Loucy (cell line): ENCODE measurements around the gene CYB561D2.

ENCODE experiments used
- H2AFZ ChIP-seq: fragments of 200-600 bp; sonication (generic); 2 replicates; pipeline ENCODE4 v1.6.0; 2016; ENCODE audit warnings: antibody characterized with exemption, mild to moderate bottlenecking, low read length, moderate library complexity
- H3F3A ChIP-seq: fragments of 200-600 bp; 2 replicates; pipeline ENCODE4 v1.6.0; 2016; ENCODE audit warnings: antibody characterized with exemption, low read depth, mild to moderate bottlenecking
- H3K27me3 ChIP-seq: fragments of 200-600 bp; sonication (generic); 2 replicates; pipeline ENCODE4 v1.6.1; 2014; ENCODE audit warnings: low read length, mild to moderate bottlenecking; ENCODE audit not compliant: insufficient read depth, poor library complexity, severe bottlenecking
- H3K36me3 ChIP-seq: fragments of 200-600 bp; sonication (generic); 2 replicates; pipeline ENCODE4 v1.6.1; 2016; ENCODE audit warnings: low read length; ENCODE audit not compliant: insufficient read depth
- H3K4me1 ChIP-seq: fragments of 200-600 bp; sonication (generic); 2 replicates; pipeline ENCODE4 v1.5.1; 2014; ENCODE audit warnings: low read length, mild to moderate bottlenecking; ENCODE audit not compliant: insufficient read depth, poor library complexity, severe bottlenecking
- H3K4me2 ChIP-seq: fragments of 200-600 bp; sonication (generic); 2 replicates; pipeline ENCODE4 v1.6.0; 2014; ENCODE audit warnings: antibody characterized with exemption, low read length, low read depth, mild to moderate bottlenecking; ENCODE audit not compliant: poor library complexity, severe bottlenecking
- H3K4me3 ChIP-seq: fragments of 200-600 bp; sonication (generic); 2 replicates; pipeline ENCODE4 v1.5.1; 2014; ENCODE audit warnings: low read length, mild to moderate bottlenecking, mixed read lengths; ENCODE audit not compliant: poor library complexity, severe bottlenecking
- H3K79me2 ChIP-seq: fragments of 200-600 bp; sonication (generic); 2 replicates; pipeline ENCODE4 v1.6.1; 2014; ENCODE audit warnings: low read length; ENCODE audit not compliant: insufficient read depth
- H3K9ac ChIP-seq: fragments of 200-600 bp; sonication (generic); 2 replicates; pipeline ENCODE4 v1.6.0; 2014; ENCODE audit warnings: mild to moderate bottlenecking, low read depth, low read length, moderate library complexity; ENCODE audit not compliant: poor library complexity, severe bottlenecking
- H3K9me2 ChIP-seq: fragments of 200-600 bp; sonication (generic); replicated peaks from 2 replicates; pipeline ENCODE4 v1.6.1; 2016; ENCODE audit warnings: low read depth, low read length, mixed read lengths
- H3K9me3 ChIP-seq: fragments of 200-600 bp; sonication (generic); 2 replicates; pipeline ENCODE4 v1.6.1; 2014; ENCODE audit warnings: mild to moderate bottlenecking, antibody characterized with exemption, low read length, low read depth; ENCODE audit not compliant: insufficient read depth
- H4K20me1 ChIP-seq: fragments of 200-600 bp; sonication (generic); 2 replicates; pipeline ENCODE4 v1.6.0; 2014; ENCODE audit warnings: antibody characterized with exemption, low read length, mild to moderate bottlenecking; ENCODE audit not compliant: insufficient read depth, poor library complexity, severe bottlenecking
- EZH2phosphoT487 ChIP-seq: fragments of 200-600 bp; IDR thresholded peaks from 2 replicates; pipeline ENCODE4 v1.6.1; 2018; ENCODE audit warnings: antibody characterized with exemption, mild to moderate bottlenecking, moderate library complexity, borderline replicate concordance
- TF ChIP-seq, protein P1 (sequence below): fragments of 200-600 bp; sonication (generic); conservative IDR thresholded peaks from 2 replicates; pipeline ENCODE4 v1.5.1; 2014; ENCODE audit warnings: mild to moderate bottlenecking, antibody characterized with exemption, low read length

The CYB561D2 gene

GRCh38 chr3:50320853-50321335 lies 29.8 kb upstream of the CYB561D2 start:
- peaks cover 29% of the 10 kb centered on the region for H3K79me2 ChIP-seq
- H3K9me2 ChIP-seq = no peaks in the 10 kb centered on the region
- H3K27me3 ChIP-seq = no peaks in the 10 kb centered on the region
- H3K9ac ChIP-seq = peak overlapping the region; percentile 77
- no peaks in the 10 kb centered on the region for H3K36me3 ChIP-seq
- no peaks in the 10 kb centered on the region for H3F3A ChIP-seq
- peaks cover 15% of the 10 kb centered on the region for H4K20me1 ChIP-seq
- peak overlapping the region; percentile 78 for H3K4me3 ChIP-seq
- TF ChIP-seq EZH2phosphoT487 = no peak
- TF ChIP-seq, protein P1, sequence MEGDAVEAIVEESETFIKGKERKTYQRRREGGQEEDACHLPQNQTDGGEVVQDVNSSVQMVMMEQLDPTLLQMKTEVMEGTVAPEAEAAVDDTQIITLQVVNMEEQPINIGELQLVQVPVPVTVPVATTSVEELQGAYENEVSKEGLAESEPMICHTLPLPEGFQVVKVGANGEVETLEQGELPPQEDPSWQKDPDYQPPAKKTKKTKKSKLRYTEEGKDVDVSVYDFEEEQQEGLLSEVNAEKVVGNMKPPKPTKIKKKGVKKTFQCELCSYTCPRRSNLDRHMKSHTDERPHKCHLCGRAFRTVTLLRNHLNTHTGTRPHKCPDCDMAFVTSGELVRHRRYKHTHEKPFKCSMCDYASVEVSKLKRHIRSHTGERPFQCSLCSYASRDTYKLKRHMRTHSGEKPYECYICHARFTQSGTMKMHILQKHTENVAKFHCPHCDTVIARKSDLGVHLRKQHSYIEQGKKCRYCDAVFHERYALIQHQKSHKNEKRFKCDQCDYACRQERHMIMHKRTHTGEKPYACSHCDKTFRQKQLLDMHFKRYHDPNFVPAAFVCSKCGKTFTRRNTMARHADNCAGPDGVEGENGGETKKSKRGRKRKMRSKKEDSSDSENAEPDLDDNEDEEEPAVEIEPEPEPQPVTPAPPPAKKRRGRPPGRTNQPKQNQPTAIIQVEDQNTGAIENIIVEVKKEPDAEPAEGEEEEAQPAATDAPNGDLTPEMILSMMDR = no peak
- peak overlapping the region; percentile 98 for H2AFZ ChIP-seq
- H3K4me2 ChIP-seq = peak overlapping the region; percentile 95
- H3K9me3 ChIP-seq = no peaks in the 10 kb centered on the region
- peaks cover 39% of the 10 kb centered on the region for H3K4me1 ChIP-seq

- Histone ChIP-seq H4K20me1 (peaks cover 15% of the 10 kb centered on the region), H3K79me2 (peaks cover 33% of the 10 kb centered on the region), H3K36me3 (no peaks in the 10 kb centered on the region), H3K27me3 (no peaks in the 10 kb centered on the region), H3K9me2 (no peaks in the 10 kb centered on the region), H3F3A (no peaks in the 10 kb centered on the region), H3K9me3 (no peaks in the 10 kb centered on the region), H3K4me3 (peak overlapping the region; percentile 78), H3K4me1 (peaks cover 38% of the 10 kb centered on the region), H3K9ac (peak overlapping the region; percentile 77), H3K4me2 (peak overlapping the region; percentile 95), H2AFZ (peak overlapping the region; percentile 98)
- TF ChIP-seq, protein P1 = peak; percentile 58
- TF ChIP-seq EZH2phosphoT487 = no peak
Observed at GRCh38 chr3:50321336-50322114, 29.1 kb upstream of the CYB561D2 start.

- peaks cover 38% of the 10 kb centered on the region for H3K79me2 ChIP-seq
- H3K36me3 ChIP-seq = no peaks in the 10 kb centered on the region
- no peaks in the 10 kb centered on the region for H3K9me3 ChIP-seq
- peaks cover 16% of the 10 kb centered on the region for H4K20me1 ChIP-seq
- peak overlapping the region; percentile 95 for H3K4me2 ChIP-seq
- H2AFZ ChIP-seq = 0 out of 2 replicates have a peak overlapping the region, but pooled peaks have one; percentile 98
- H3K4me3 ChIP-seq = peak overlapping the region; percentile 78
- TF ChIP-seq, protein P1 = no peak
- no peak for TF ChIP-seq EZH2phosphoT487
- H3K9ac ChIP-seq = no peak overlapping the region
- no peaks in the 10 kb centered on the region for H3K27me3 ChIP-seq
- H3K4me1 ChIP-seq = peaks cover 38% of the 10 kb centered on the region
- H3K9me2 ChIP-seq = no peaks in the 10 kb centered on the region
- H3F3A ChIP-seq = no peaks in the 10 kb centered on the region
Observed at GRCh38 chr3:50322115-50322385, 28.6 kb upstream of the CYB561D2 start.
